Stimulated activated CD4-positive, alpha-beta T cell treated with anti-CD3 and anti-CD28 coated beads, Interleukin-4, amount 100 ng/mL, for 4 hours (primary cell): ENCODE measurements around the gene TCP1.
"Not testable (repeated sequence)": the region's sequence is repeated elsewhere in the genome, so short reads cannot be mapped to it uniquely, and the experiment has no call there.

Source experiments
- DNase-seq, 2 experiments: peaks; one replicate each; pipeline ENCODE4 v3.0.0-alpha.2; 2020

The TCP1 gene

DNA sequence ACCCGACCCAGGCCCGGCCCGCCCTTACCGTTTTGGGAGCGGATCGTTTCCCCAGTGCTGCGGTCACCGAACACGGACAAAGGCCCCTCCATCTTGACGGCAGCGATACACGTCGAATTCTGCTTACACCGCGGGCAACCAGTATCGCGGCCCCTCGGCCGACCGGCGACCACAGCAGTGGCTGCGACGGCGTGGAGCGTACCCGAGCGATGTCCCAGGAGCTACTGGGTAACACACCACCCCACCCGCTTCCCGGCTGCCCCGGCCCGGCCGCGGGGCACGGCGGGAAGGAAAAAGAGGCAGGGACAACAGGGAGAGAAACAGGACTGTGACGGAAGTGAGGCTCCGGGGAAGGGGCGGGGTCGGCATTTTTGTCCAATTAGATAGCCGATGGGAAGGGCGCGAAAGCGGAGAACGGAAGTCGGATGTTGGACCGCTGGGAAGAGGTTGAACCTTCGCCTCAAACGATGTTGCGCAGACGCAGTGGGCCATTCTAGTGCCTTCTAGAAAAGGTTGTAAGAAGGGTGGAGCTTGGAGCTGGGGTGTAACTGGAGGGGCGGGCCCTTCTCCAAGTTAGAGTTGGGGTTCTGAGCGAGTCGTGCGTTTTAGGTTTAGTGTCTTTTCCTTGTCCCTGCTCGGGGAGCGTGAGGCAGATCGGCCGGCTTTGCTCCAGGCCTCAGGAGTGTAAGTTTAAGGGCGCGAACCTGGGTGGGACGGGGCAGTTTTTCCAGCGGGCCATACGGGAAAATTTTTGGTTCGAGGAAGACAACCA is at the start of gene TCP1:
Gene TCP1 (minus strand): TSS at position 226 of the 772 bp plus-strand sequence. CDS start 134 bp downstream, at position 92.
- peak; percentile 97 to 100 for DNase-seq

- no peak for DNase-seq
Measured at GRCh38 chr6:159838020-159838744, 48.8 kb upstream of the TCP1 start.

DNA sequence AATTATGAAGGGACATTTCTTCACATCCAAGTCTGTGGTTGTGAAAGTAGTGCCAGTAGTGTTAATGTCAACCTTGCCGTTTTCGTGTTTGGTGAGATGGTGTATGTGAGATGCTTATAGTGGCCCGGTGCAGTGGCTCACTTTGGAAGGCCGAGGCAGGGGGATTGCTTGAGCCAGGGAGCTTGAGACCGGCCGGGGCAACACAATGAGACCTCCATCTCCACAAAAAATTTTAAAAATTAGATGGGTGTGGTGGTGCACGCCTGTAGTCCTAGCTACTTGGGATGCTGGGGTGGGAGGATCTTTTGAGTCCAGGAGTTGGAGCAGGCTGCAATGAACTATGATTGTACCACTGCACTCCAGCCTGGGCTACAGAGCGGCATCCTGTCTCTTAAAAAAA is 48.1 kb upstream of the TCP1 start:
- no peak for DNase-seq

DNA sequence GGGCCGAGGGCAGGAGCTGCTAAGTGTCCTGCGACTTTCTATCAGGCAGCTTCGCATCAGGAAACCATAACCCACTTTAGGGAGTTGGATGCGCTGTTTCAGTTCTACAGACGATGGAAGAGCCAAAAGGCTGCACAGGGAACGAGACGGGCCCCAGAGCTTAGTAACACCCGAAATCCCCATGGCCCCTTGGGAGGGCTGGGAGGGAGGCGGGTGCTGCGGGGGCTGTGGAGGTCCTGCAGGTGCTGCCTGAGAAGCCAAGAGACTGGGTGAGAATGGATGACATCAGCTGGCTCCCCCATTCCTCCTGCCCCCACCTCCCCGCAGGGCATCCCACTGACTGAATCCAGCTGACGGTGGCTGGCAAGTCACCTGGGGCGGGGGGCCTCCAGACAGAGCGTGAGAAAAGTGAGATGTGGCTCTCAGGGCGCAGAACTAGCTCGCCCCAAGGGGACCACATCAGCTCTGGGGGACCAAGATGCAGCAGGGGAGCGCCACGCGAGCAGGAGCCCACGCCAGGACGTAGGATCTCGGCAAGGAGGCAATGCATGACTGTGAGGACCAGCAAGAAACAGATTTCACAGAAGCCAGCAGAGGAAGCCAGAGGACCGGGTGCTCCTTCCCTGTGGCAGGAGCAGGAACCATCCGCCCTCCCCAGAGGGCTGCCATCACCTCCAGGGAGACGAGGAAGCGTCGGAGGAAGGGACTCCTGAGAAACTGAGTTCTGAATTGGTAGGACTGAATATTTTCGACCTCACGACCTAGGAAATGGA is 47.5 kb upstream of the TCP1 start:
- DNase-seq = no peak

GRCh38 chr6:159833997-159834603 is 44.7 kb upstream of the TCP1 start:
- no peak for DNase-seq

DNA sequence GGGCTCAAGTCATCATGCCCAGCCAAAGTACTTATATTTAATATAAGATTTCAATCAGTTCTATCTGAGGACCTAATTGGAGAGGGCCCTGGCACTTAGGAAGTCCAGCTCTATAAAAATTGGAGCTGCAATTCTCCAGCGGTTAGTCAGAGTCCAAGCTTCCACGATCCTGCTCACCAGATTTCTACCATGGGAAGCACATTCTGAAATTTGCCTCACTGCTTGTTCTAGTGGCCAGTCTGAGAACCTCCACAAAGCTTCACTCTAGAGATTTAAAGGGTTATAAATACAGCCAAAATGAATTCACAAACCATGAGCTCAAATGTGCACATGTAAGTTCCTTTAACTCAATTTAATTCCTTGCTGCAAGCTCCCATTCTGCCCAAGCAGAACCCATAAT is 44.2 kb upstream of the TCP1 start:
- DNase-seq = no peak

DNA sequence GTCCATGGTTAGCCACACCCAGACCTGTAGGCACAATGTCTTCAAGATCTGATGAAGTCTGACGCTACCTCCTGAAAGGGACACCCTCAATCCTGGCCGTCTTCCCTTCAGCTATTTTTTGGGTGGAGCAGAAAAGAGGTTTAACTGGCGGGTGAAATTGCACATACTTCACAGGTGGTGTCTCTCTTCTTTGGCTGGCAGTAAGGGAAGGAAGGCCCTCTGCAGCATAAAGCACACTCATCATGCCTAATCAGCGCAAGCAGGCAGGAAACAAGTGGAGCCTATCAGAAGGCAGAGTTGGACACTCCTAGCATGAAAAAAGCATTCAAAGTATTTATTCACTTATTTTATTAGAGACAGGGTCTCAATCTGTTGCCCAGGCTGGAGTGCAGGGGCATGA is 43.5 kb upstream of the TCP1 start:
- DNase-seq = no peak

DNA sequence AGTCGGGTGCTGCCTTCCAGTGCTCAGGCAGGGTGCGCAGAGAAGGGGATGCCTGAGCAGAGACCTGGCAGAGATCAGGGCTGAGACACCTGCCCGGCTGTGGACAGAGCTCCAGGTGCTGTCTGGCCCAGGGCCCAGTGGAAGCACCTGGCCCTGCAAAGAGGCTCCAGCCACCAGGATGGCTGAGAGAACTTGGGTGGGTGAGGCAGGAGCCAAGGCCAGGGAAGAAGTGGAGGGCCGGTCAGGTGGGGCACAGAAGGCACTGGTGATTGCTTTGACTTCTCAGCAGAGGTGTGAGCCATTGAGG is 41.9 kb upstream of the TCP1 start:
- DNase-seq = no peak

DNA sequence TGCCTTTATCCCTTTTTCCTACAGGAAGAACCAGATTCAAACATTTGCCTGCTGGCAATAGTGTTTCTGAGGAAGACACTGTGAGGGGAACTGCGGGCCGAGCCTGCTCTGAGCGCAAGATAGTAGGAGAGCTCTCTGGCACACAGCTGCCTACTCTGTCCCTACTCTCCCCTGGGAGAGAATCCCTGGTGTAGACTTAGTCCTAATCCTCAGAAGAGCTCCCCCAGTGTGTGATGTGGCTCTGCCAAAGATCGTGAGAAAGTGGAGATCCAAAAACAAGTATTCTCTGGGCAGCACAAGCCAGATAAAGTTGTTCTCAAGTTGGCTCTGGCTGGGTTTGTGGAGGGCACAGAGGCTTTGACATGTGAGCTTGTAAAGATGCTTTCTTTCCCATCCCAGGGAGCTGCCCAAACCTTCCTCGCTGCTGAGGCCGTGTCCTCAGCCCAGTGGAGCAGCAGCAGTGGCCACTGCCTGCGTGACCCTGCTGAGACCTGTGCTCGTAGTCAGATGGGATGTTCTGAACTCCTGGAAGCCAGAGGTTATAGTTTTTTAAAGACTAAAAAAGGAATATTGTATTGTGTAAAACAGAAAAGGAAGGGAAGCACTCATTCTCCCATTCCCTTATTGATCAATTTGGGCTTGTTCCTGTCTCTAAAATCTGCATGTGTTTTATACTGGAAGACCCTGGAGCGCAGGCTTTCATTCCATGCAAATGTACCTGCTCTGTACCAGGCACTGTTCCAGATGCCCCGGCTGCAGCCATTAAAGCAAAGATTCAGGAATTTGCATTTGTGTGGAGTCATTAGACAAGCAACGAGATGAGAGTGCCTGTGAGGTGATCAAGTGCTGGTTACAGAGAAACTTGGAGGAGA is 41.3 kb upstream of the TCP1 start:
- DNase-seq = no peak

DNA sequence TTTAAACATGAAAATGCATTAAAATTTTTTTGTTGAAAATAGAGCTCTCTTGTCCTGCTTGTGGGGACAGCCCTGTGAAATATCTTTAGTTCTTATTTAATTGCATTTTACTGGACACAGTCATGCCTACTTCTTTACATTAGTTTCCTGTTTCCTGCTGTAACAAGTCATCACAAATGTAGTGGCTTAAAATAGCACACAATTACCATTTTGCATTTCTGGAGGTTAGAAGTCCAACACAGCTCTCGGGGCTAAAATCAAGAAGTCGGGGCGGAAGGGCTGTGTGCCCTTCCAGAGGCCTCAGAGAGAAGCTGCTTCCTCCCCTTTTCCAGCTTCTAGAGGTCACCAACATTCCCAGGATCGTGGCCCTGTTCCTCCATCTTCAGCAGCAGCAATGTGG is 40.1 kb upstream of the TCP1 start:
- no peak for DNase-seq

- DNase-seq = no peak
Measured at GRCh38 chr6:159828074-159828473, 38.7 kb upstream of the TCP1 start.

- DNase-seq = no peak
Measured at GRCh38 chr6:159826968-159827647, 37.7 kb upstream of the TCP1 start.

DNA sequence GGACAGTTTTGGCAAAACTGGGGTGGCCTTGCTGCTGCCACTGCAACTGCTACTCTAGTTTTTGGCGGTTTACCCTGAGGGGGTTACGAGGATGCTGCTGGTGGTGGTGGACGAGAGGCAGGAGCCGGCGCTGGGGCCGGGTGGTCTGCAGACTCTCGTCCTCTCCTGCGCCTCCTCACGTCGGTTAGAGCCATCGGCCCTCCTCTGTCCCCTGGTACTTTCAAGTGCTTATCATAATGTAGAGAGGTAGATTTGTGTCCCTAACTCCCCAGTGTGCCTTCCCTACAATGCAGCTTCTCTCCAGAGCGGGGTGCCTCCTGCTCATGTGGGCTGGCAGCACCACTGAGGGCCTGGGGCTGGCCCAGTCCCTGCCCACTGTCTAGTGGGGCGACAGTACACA is 36.6 kb upstream of the TCP1 start:
- DNase-seq = no peak

- DNase-seq = not testable (repeated sequence)
Measured at GRCh38 chr6:159824690-159825089, 35.3 kb upstream of the TCP1 start.

GRCh38 chr6:159823953-159824352 is 34.6 kb upstream of the TCP1 start:
- DNase-seq = no peak

DNA sequence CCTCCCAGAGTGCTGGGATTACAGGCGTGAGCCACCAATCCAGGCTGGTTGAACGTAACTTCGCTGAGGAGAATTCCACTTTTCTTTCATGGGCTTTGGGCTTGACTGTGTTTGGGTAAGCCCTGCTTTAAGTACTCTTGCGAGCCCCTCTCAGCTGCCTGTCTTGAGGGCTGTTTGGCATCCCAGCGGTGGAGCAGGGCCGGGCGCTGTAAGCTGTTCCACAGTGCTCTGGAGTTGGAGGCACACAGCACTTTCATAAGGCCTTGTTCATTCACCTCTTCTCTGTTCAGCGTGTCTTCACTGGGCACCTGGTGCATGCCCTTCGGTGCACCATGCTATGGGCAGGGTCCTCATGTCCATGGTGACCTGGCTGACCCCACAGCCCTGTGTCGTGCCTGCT is 32.3 kb upstream of the TCP1 start:
- no peak for DNase-seq

DNA sequence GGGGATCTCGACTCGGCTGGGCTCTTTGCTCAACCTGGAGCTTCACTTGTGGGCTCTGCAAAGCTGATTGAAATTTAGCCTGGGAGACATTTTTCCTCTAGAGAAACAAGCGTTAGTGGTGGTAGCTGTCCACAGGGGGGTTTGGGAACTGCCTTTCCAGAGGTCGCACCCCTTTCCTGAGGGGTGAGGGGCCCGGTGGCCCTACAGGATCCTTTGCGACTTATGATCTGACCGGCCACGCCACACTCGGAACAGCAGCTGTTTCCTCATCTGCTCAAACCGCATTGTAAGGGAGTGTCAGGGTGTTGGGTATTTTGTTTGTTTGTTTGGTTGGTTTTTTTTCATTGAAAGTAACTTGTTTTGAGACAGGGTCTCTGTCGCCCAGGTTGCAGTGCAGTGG is 31.7 kb upstream of the TCP1 start:
- no peak for DNase-seq

- DNase-seq = peak; percentile 15 to 26
Measured at GRCh38 chr6:159819932-159820640, 30.7 kb upstream of the TCP1 start.

- no peak for DNase-seq
Measured at GRCh38 chr6:159819098-159819497, 29.7 kb upstream of the TCP1 start.

- no peak for DNase-seq
Measured at GRCh38 chr6:159817951-159818739, 28.7 kb upstream of the TCP1 start.
